GM18498 (cell line): ENCODE data around the gene SIRPG.
"Not testable (repeated sequence)": the region's sequence is repeated elsewhere in the genome, so short reads cannot be mapped to it uniquely, and the experiment has no call there.

Experiments
- ATAC-seq: cut with Tn5 transposase; IDR thresholded peaks from one replicate; pipeline ENCODE4 v1.9.1; 2021; ENCODE audit warnings: mild to moderate bottlenecking, moderate library complexity; ENCODE audit not compliant: unreplicated experiment

SIRPG gene

GRCh38 chr20:1657556-1658334, at the start of gene SIRPG:
SIRPG (minus strand) TSS chr20:1657779; CDS start chr20:1657714, 65 bp downstream.
- no peak for ATAC-seq

GRCh38 chr20:1706887-1707286, 49.3 kb upstream of the SIRPG start:
- not testable (repeated sequence) for ATAC-seq

- ATAC-seq = no peak
These were observed 48.5 kb upstream of the SIRPG start for GRCh38 chr20:1706079-1706478.

GRCh38 chr20:1702855-1703254, 45.3 kb upstream of the SIRPG start:
- no peak for ATAC-seq

GRCh38 chr20:1702328-1702727, 44.7 kb upstream of the SIRPG start:
- ATAC-seq = no peak

GRCh38 chr20:1700990-1701389, 43.4 kb upstream of the SIRPG start:
- ATAC-seq = no peak

GRCh38 chr20:1697592-1697991, 40.0 kb upstream of the SIRPG start:
- no peak for ATAC-seq

GRCh38 chr20:1696521-1697209, 39.1 kb upstream of the SIRPG start:
- ATAC-seq = no peak

GRCh38 chr20:1694672-1695071, 37.1 kb upstream of the SIRPG start:
- ATAC-seq = no peak

GRCh38 chr20:1693427-1693826, 35.8 kb upstream of the SIRPG start:
- no peak for ATAC-seq

- ATAC-seq = no peak
These were observed 32.1 kb upstream of the SIRPG start for GRCh38 chr20:1689721-1690120.

- no peak for ATAC-seq
These were observed 31.4 kb upstream of the SIRPG start for GRCh38 chr20:1688886-1689538.

- no peak for ATAC-seq
These were observed 29.5 kb upstream of the SIRPG start for GRCh38 chr20:1687053-1687452.

GRCh38 chr20:1686151-1686748, 28.7 kb upstream of the SIRPG start:
- no peak for ATAC-seq

- ATAC-seq = no peak
These were observed 27.9 kb upstream of the SIRPG start for GRCh38 chr20:1685304-1686052.

GRCh38 chr20:1684872-1685271, 27.3 kb upstream of the SIRPG start:
- ATAC-seq = no peak

- no peak for ATAC-seq
These were observed 19.1 kb upstream of the SIRPG start for GRCh38 chr20:1676650-1677049.

GRCh38 chr20:1674990-1675780, 17.6 kb upstream of the SIRPG start:
- ATAC-seq = no peak

GRCh38 chr20:1674361-1674760, 16.8 kb upstream of the SIRPG start:
- ATAC-seq = no peak

GRCh38 chr20:1673424-1673823, 15.8 kb upstream of the SIRPG start:
- no peak for ATAC-seq
